T-helper 17 cell (primary cell): ENCODE results near the gene KCNE2. TPM values are rescaled to one million over a fixed set of nuclear protein-coding genes. Genes with fewer than 3 reads are reported as not detected.
"Not testable (repeated sequence)": the region's sequence is repeated elsewhere in the genome, so short reads cannot be mapped to it uniquely, and the experiment has no call there.

ENCODE experiments used
- ATAC-seq: fragments of 150-1000 bp; cut with Tn5 transposase; 2 replicates; pipeline ENCODE4 v1.10.0; 2021; ENCODE audit warnings: mild to moderate bottlenecking, moderate library complexity
- DNase-seq, 3 donors: peaks; one replicate each; pipeline versions ENCODE4 v3.0.0 to v3.0.0-alpha.2; 2020 to 2021
- H3K9me3 ChIP-seq: one replicate; pipeline ENCODE4 v1.7.0; 2013; ENCODE audit warnings: low read length, mild to moderate bottlenecking; ENCODE audit not compliant: control insufficient read depth, poor library complexity, severe bottlenecking
- H3K27ac Mint-ChIP-seq: one replicate; pipeline ENCODE4 v1.8.0; 2022; ENCODE audit warnings: mild to moderate bottlenecking, moderate library complexity, mixed read lengths
- H3K27me3 Mint-ChIP-seq: one replicate; pipeline ENCODE4 v1.8.0; 2022; ENCODE audit warnings: mixed read lengths
- H3K36me3 Mint-ChIP-seq: one replicate; pipeline ENCODE4 v1.8.0; 2022; ENCODE audit warnings: low read depth, mixed read lengths
- H3K4me1 Mint-ChIP-seq: one replicate; pipeline ENCODE4 v1.8.0; 2022; ENCODE audit warnings: mild to moderate bottlenecking, mixed read lengths
- H3K4me3 Mint-ChIP-seq: one replicate; pipeline ENCODE4 v1.8.0; 2022; ENCODE audit warnings: mild to moderate bottlenecking, moderate library complexity, mixed read lengths
- total RNA-seq, 4 donors: library from RNA in 2 of 4; stranded (reverse) in 2 of 4; gene quantifications; one replicate each; pipeline ENCODE4 v1.2.3 and lab custom pipeline; 2022 to 2026

The KCNE2 gene
- total RNA-seq, 2 donors from 2014 or later, result not detected

GRCh38 chr21:34400522-34400921 lies 36.7 kb downstream of the KCNE2 start:
- H3K4me1 Mint-ChIP-seq, H3K4me3 Mint-ChIP-seq, H3K9me3 ChIP-seq, H3K36me3 Mint-ChIP-seq, ATAC-seq, DNase-seq, H3K27me3 Mint-ChIP-seq, H3K27ac Mint-ChIP-seq: not testable (repeated sequence)

- not testable (repeated sequence) for H3K9me3 ChIP-seq, H3K4me3 Mint-ChIP-seq, DNase-seq, ATAC-seq, H3K27ac Mint-ChIP-seq, H3K36me3 Mint-ChIP-seq, H3K4me1 Mint-ChIP-seq, H3K27me3 Mint-ChIP-seq
Observed at GRCh38 chr21:34404742-34405141, 40.9 kb downstream of the KCNE2 start.

- H3K27ac Mint-ChIP-seq, H3K27me3 Mint-ChIP-seq, H3K4me3 Mint-ChIP-seq, DNase-seq, H3K9me3 ChIP-seq, H3K4me1 Mint-ChIP-seq, H3K36me3 Mint-ChIP-seq: not testable (repeated sequence)
- peak; percentile 20 for ATAC-seq
Observed at GRCh38 chr21:34405686-34406085, 41.9 kb downstream of the KCNE2 start.

GRCh38 chr21:34406102-34406501 lies 42.3 kb downstream of the KCNE2 start:
- not testable (repeated sequence) for H3K27ac Mint-ChIP-seq, H3K9me3 ChIP-seq, H3K36me3 Mint-ChIP-seq, H3K27me3 Mint-ChIP-seq, DNase-seq, H3K4me3 Mint-ChIP-seq, H3K4me1 Mint-ChIP-seq
- ATAC-seq, result peak; percentile 62

- not testable (repeated sequence) for DNase-seq, ATAC-seq, H3K27me3 Mint-ChIP-seq, H3K9me3 ChIP-seq, H3K4me1 Mint-ChIP-seq, H3K4me3 Mint-ChIP-seq, H3K27ac Mint-ChIP-seq, H3K36me3 Mint-ChIP-seq
Observed at GRCh38 chr21:34406676-34407075, 42.9 kb downstream of the KCNE2 start.

GRCh38 chr21:34407294-34407693 lies 43.5 kb downstream of the KCNE2 start:
- H3K4me1 Mint-ChIP-seq, H3K36me3 Mint-ChIP-seq, ATAC-seq, H3K27ac Mint-ChIP-seq, H3K27me3 Mint-ChIP-seq, DNase-seq, H3K9me3 ChIP-seq, H3K4me3 Mint-ChIP-seq: not testable (repeated sequence)

- not testable (repeated sequence) for H3K4me3 Mint-ChIP-seq, H3K9me3 ChIP-seq, DNase-seq, H3K4me1 Mint-ChIP-seq, H3K27ac Mint-ChIP-seq, H3K36me3 Mint-ChIP-seq, H3K27me3 Mint-ChIP-seq
- peak; percentile 47 for ATAC-seq
Observed at GRCh38 chr21:34417448-34418077, 53.8 kb downstream of the KCNE2 start.

Other genes with a start within 250 kb of the KCNE2 start
- gene SMIM11, start 11.5 kb downstream of the KCNE2 start, total RNA-seq, result 1 to 10 TPM in 1 of 2 donors, under 1 TPM in 1; 0.90 to 4.3 TPM
- gene SMIM34, start 59.9 kb downstream of the KCNE2 start, total RNA-seq, result not detected
- under 1 TPM in 1 of 2 donors, not detected in 1; 0.37 TPM for gene KCNE1, start 148.2 kb downstream of the KCNE2 start, total RNA-seq